NCI-H2107 treated with DMSO at 0.1 percent for 48 hours (cell line): Measurements from ENCODE around the gene MYO15B.
"Not testable (repeated sequence)": the region's sequence is repeated elsewhere in the genome, so short reads cannot be mapped to it uniquely, and the experiment has no call there.

Source experiments
- DNase-seq: peaks from one replicate; lab custom pipeline; 2025; ENCODE audit not compliant: unreplicated experiment; lab: John Stamatoyannopoulos, UW

Gene MYO15B

DNA sequence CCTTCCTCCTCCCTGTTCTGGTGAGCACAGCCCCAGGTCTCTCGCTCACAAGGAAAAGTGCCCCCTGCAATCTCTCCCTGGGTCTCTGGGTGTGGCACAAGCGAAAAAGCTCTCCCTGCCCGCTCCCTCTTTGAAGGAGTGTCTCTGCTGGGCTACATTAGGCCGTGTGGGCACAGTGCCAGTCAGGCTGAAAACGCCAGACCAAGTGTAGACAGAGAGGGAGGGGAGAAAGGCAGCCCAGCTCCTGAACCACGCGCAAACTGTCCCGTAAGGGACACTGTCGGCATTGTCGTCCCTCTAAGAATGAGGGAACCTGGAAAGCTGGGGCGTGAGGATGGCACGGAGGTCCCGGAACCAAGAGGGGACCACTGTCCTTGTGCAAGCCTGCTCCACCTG is 49.5 kb downstream of the MYO15B start:
- no peak for DNase-seq

DNA sequence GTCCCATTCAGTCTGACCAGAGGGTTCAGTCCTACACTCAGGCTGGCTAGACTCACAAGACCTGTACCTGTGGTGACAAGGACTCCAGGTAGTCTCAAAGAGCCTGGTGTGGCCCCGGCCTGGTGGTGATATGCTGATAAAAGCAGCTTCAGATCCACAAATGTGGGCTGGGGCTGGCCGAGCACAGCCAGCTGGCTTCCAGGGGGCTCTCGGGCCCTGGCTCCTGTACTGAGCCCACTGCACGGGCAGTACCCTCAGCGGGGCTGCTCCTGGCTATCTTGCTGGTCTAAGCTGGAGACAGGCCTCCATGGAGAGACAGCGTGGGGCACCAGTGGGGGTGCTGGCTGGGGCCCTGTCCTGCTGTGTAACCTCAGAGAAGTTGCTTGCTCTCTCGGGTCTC is 50.0 kb downstream of the MYO15B start:
- no peak for DNase-seq

DNA sequence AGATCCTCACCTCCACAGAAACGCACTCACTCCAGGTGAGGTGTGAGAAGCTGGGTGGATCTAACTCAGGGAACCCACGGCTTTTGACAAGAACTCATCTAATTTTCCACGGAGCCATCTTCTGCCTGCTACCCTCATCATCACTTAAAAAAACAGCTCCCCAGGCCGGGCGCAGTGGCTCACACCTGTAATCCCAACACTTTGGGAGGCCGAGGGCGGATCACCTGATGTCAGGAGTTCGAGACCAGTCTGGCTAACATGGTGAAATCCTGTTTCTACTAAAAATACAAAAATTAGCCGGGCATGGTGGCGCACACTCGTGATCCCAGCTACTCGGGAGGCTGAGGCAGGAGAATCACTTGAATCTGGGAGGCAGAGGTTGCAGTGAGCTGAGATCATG is 50.4 kb downstream of the MYO15B start:
- not testable (repeated sequence) for DNase-seq

DNA sequence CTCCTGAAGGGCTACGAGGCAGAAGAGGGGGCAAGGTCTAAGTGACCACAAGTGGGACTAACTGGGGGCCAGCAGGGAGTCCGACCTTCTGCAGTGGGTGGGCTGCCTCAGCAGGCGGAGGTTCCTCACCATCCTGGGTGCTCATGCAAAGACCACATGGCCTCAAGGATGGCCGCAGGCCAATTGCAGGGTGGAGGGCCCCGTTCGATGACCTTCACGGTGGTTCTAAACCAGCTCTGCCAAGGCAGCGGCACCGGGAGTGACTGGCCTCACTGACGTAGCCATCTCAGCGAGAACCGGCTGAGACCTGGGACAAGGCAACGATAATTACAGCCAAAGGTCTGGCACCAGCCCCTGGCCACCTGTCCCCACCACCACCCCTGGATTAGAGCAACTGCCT is 51.3 kb downstream of the MYO15B start:
- no peak for DNase-seq

DNA sequence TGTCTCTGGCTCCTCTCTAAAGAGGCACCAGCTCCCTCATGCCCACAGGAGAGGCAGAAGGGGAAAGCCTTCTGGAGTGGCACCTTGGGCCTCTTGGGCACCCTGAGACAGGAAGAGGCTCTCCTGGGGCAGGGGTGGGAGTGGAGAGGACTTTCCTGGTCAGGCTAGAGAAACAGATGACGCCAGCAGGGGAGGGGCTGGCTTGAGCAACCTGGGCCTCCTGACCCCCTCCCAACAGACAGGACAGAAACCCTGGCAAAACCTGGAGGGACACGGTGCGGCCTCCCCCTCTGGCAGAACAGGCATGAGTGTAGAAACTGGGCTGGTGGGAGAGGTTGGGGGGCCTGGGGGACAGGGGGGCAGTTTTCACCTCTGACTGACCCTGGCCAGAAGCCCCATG is 51.7 kb downstream of the MYO15B start:
- DNase-seq, result no peak

DNA sequence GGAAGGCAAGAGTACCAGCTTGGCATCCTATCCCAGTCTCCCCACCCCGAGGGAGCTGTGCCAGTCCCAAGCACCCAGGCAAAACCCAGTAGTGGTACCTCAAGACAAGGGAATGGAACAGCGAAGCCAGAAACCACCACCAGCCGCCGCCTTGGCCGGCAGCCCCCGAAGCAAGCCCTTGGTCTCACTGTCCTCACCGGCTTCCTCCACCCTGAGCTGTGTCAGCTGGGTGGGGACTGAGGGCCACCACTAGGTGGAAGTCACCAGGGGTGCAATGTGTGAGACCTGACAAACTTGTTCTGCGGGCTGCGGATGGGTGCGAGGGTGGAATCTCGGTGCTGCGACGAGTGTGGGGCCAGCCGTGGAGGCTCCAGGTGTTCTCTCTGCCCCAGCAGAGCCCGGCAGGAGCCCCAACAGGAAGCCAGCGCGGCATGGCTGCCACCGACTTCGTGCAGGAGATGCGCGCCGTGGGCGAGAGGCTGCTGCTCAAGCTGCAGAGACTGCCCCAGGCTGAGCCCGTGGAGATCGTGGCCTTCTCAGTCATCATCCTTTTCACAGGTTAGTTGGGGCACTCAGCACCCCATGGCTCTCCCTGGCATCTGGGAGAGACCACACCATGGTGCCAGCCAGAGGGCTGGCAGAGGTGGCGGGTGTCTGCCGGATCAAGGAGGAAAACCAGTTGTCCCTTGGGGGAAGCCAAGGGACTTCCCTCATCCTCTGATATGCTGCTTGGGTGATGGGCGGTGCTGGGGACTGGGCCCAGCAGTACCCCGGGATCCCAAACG is 52.4 kb downstream of the MYO15B start:
- DNase-seq, result no peak

DNA sequence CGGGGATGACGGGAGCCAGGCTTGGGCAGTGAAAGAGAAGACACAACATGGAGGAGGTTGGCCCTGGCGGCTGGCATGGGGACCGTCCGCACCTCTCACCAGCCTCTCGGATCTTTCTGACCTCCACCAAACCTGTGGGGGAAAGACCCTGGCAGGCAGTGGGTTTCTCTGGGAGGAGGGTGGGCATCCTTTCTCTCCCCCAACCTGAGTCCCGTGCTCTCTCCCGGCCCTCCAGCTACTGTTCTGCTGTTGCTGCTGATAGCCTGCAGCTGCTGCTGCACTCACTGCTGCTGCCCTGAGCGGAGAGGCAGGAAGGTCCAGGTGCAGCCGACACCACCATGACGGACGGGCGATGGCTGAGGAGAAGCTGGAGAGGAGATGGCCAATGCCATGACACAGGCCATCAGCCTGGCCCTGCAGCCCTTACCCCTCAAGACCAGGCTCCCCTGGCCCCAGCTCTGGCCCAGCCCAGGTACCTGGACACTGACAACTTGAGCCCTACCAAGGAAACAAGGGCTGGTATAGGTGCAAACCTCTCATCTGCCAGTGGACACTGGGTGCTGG is 53.0 kb downstream of the MYO15B start:
- DNase-seq, result no peak

DNA sequence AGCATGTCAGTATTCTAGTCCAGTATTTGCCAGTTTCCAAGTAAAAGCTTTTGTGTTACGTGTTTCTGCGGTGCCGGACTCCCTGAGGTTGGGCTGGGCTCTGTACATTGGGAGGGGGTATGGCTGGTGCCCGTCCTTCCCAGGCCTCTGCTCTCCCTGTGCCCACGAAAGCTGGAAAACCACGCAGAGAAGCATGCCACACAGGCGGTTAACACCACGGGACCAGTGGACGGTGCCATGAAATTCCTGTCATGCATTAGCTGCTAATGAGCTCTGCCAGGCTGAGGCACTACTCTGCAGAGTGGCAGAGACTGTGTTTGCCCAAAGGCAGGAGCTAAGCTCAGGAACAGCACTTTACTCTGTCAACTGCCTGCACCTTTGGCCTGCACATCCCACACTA is 53.7 kb downstream of the MYO15B start:
- DNase-seq, result no peak

DNA sequence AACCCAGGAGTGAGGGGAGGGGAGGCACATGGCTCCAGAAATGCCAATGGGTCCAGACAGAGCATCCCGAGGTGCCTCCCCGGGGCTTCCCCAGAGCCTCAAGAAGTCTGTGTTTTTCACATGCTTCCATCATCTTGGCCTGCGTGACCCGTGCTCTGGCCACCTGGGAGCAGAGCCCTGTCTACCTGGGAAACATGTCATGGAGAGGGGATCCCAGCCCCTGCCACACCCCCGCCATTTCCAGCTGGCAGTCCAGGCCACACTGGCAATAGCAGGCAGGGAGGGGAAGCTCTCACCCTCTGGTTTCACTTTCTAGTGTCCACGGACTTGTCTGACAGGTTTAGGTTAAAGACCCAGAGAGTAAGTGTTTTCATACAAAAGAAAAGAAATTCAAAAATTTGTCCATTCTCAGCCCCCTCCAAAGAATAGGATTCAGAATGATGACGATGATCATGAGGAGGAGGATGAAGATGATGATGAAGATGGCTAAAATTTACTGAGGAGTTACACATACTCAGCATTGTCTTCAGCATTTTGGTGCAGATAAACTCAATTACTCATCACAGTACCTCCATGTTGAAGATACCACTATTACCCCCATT is 54.7 kb downstream of the MYO15B start:
- DNase-seq, result no peak

DNA sequence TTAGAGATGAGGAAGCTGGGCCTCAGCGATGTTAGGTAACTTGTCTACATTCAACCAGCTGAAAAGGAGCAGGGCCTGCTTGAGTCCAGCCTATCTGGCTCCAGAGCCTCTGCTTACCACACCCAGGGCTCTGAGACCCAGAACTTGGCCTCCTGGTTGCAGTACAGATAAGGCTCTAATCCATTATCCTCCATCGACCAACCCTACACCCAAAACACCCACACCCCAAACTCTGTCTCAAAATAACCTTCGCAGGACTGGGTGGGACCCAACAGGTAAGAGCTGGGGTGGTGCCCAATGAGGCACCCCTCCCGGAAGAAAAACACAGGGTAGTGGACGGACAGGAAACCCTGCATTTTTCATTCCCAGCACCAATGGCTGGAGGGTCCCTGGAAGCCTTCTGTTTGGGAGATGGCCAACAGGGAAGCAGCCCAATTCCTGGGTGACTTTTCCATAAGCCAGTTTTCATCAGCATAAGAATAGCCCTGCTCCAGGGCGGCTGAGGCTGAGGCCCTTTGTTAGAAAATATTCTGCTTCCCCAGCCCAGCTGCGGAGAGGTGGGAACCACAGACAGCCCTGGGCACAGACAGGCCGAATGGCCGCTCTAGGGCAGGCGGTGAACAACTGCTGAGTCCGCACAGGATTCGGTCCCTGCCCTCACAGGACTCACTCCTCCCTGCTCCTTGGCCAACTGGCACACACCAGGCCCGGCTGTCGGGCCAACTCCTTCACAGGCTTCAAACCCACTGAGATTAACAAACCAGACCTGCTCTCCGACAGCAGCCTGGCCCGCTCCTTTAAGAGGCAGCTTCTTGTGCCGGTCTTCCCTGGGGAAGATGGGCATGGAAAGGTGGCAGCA is 55.4 kb downstream of the MYO15B start:
- no peak for DNase-seq

DNA sequence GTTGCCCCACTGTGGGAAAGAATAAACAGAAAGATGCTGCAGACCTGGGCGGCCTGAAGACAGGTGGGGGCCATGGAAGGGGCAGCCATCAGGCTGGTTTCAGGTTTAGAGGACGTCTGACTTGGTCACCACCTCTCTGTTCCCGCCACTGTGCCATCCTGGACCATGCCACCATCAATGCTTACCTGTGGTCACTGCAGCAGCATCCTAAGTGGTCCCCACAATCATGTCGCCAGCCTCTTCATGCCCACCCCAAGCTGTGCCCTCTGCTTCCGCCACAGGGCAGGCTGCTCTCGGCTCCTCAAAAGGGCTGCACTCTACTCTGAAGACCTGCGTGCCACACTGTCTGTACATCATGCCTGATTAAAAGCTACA is 56.0 kb downstream of the MYO15B start:
- DNase-seq, result no peak

DNA sequence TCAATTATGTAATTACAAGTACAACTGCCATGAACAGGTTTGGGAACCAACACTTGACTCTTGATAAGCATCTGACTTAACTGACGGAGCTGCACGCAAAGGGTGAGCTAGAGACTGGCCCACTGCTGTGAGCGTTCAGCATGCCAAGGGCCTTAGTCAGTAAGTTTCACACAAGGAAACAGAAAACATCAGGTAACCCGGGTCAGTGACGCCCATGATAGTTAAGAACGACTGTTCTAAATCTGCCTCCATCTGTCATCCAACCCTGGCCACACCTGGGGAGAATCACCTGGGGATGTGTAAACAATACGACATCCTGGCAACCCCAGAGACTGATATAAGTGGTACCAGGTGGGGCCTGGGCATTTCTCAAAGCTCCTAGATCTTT is 57.9 kb downstream of the MYO15B start:
- peak; percentile 24 for DNase-seq

DNA sequence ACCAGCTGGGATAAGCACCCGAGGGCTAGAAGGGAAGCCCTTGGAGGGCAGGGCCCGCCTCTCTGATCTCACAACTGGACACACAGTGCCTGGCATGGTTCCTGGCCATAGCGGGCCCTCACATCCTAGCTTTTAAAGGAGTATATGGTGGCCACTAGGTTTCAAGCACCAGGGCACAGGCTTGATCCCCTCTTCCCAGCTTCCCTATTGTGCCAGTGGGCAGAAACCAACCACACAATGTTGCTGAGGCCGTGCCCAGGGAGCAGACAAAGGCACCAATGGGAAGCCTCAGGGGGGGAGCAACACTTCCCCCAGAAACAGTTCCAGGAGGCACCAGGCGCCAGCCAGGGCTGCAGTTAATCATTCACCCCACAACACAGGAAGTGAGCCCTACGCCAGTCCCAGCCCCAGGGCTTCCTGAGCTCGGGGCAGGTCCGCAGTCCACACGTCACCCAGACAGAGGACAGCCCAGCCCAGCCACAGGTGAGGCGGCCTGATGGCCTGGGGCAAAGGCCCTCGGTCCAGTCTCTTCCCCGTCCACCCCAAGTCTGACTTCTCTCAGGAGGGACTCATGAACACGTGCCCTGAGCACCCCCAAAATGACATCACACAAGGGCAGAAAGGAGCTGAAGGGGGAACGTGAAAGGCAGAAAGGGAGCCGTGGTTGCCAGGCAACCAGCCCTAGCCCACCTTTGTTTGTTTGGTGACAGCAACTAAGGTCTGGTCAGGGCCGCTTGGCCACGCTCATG is 58.5 kb downstream of the MYO15B start:
- no peak for DNase-seq

DNA sequence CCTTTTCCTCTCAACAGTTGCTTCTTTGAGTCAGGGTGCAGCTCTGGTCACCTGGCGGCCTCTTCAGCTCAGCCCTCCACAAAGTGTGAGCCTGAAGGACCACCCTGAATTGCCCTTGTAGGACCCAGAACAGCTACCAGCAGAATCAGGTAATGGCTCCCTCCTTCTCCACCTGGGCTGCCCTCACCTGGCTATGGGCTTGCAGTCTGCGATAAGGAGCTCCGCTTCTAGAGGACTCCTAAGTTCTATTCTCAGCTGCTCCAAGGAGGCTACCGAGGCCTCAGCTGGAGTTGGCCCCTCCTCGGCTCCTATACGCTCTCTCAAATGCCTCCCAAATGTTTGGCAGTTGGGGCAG is 59.0 kb downstream of the MYO15B start:
- no peak for DNase-seq

DNA sequence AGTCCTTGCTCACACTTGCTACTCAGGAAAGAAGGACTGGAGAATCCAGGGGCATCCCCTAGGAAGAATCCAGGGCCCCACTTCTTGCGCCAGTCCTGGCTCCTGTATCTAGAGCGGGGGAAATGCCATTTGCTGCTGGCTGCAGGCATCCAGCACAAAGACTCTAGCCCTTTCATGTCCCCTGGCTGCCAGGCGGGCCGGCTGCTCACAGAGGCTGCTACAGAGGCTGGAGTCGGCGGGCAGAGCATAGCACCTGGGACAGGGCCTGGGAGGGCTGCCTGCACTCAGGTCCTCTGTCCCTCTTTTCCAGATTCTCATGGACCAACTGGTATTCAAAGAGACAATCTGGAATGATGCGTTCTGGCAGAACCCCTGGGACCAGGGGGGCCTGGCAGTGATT is 59.5 kb downstream of the MYO15B start:
- no peak for DNase-seq

DNA sequence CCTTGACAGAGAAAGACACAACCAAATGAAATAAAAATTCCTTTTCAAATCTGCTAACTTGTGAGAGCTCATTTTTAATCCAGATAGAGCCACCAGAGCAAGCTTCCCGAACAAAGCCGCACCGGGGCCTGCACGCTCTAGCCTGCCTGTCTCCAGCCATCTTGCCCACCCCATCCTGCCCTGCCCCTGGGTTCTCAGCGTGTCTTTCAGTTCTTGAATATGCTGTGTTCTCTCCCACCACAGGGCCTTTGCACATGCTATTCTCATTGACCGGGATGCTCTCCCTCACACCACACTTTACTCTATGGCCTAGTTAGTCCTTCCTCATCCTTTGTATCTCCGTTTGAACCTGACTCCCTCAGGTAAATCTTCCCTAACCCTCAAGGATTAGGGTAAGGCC is 60.3 kb downstream of the MYO15B start:
- no peak for DNase-seq

DNA sequence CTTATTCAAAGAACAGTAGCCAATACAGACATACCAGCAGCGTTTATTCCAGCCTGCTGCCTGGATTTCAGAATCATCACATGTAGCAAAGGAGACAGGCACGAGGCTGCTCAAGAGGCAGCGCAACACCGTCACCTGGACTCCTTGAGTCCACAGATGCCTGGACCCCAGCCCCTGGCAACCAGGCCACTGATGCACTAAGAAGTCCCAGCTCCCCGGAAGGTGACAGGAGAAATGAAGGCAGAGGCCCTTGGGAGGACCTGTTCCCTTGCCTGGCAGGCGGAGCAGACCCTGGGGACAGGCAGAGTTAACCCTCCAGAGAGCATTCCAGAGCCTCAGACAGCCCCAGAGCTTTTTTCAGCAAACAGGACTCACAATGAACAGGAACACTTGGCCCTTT is 62.1 kb downstream of the MYO15B start:
- no peak for DNase-seq

DNA sequence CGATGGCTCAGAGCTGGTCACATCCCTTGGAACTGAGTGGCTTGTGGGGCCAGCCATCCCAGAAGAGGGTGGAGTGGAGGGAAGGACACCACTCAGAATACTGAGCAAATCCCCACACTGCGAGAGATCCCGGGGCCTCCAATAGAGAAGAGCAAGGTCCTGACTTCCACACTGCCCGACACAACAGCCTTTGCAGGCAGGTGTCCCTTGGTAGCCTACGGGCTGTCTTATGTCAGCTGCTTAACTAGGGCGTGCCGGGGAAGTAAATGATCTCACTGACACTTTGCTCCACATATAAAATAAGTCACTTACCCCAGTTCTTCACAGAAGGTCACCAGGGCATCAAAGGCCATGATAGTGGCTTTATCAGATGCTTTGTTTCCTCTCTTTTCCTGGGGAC is 63.3 kb downstream of the MYO15B start:
- DNase-seq, result no peak

DNA sequence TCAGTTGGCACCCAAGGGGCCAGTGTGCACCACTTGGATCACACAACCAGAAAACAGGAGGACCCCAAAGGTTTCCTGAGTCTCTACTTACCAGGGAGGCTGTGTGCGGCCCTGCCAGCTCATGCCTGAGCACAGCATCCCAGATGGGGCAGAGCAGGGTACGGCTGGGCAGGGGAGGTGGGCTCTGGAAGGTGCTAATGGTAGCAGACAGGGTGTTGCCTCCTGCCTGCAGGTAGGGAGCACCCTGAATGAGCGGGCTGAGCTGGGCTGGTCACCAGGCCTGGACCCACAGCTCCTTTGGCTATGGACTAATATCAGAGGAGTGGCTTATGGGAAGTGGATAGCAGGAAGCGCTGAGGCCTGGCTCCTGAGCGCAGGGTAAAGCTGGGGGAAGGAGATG is 64.7 kb downstream of the MYO15B start:
- DNase-seq, result no peak

DNA sequence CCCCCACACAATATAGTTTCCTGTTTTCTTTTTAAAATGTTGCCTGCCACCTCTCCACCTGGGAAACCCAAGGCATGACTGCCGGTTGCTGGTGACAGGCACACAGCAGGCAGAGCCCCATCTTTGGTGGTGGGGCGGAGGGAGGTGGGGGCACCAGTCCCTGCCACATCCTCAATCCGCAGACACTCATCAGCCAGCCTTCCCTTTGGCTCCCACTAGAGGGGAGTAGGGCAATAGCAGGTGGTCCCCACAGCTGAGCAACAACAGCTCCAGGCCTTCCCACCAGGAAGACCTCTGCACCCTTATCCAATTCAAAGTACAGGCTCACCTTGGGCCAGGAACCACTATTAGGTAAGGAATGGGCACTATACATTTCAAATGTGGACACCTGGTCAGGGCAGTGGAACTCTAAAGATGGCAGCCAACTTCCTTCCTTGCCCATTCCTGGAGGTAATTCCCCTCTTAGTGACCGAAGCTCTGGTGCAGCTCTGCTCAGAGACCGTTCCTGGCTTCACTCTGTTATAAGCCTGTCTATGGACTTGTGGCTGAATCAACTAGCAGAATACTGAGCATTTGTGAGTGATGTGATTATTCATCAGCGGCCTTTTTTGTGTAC is 65.4 kb downstream of the MYO15B start:
- DNase-seq, result no peak

DNA sequence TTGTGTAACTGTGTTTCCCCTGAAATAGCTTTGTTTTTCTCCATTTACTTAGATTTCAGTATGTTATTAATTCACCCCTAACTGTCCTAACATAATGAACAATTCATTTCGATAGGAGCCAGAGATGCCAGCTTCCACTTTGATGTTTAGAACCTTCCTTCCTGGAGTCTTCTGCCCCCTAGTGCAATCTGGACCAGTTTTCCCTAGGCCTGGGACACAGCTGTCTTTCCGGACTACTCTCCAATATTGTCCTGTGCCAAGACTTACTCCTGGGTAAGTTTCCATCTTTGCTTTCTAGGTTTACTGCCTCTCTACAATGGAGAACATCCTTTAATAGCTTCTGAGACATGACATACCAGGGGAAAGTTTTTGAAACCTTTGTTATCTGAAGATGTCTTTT is 66.6 kb downstream of the MYO15B start:
- no peak for DNase-seq
